ENCODE measurements around the gene BACE1. TPM values are rescaled to one million over a fixed set of nuclear protein-coding genes. Genes with fewer than 3 reads are reported as not detected.

Gene BACE1
- total RNA-seq, 4 donors from 2014 or later, result 20.0 to 32.4 (median 24.7) TPM

DNA sequence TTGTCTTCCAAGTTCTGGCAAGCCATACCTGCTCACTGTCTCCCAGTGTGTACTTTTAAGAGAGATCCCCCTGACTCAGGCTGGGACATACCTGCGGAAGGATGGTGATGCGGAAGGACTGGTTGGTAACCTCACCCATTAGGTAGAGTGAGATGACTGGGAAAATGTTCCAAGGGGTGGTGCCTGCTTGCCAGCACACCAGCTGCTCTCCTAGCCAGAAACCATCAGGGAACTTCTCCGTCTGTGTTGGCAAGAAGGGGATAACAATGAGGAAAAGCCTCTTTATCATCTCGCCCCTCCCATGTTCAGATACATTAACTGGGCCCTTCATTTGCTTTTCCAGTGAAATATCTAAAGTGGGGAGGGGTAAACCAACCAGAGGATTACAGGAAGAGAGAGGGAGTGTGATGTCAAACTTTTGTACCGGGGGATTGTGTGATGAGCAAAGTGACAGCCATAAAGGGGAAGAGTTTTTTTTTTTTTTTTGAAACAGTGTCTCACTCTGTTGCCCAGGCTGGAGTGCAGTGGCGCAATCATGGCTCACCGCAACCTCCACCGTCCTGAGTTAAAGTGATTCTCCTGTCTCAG is 25.2 kb downstream of the BACE1 start, which contains the start of gene BACE1-AS:
BACE1-AS (plus strand) TSS at position 538 of the 588 bp plus-strand sequence.
- no peak for TF ChIP-seq CTCF (IDR thresholded peaks at IDR 0.05)
- no peak for ATAC-seq (ENCODE audit: low FRiP score)
- DNase-seq (ENCODE audit: low spot score), result no peak

DNA sequence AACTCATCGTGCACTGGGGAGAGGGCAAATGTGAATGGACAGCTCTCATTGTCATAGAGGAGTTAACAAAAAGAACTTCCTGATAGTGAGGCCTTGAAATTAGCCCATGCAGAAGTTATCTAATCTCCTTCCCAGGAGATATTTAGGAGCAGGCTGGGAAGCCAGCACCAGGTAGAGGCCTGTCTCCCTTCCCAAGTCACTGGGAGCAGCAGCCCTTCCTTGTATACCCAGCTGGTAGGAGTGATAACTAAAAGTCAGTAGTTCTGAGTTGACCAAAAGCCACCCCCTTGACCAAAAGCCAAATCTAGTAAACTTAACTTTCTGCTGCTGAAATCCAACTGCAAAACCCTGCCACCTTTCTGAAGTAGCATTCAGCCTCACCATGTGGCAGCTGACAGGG is 26.3 kb downstream of the BACE1 start:
- no peak for DNase-seq (ENCODE audit: low spot score)
- ATAC-seq (ENCODE audit: low FRiP score), result no peak
- no peak for TF ChIP-seq CTCF (IDR thresholded peaks at IDR 0.05)

DNA sequence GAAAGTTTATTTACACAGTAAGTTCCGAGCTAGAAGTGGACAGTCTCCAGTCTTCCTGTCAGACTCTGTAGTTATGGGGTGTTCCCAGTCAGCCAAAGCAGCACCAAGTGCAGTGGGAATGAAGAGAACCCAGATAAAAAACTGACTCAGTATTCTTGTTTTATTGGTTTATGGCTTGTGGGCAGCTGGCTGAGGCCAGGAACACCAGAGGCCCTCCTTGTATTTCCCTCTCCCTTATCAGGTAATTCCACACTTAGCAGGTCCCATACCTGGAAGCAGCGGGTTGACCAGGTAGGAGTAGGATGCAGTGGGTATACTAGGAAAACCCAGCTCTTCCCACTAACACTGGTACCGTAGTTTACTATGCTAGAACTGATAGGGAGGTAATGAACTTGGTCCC is 28.4 kb downstream of the BACE1 start:
- DNase-seq (ENCODE audit: low spot score), result no peak
- ATAC-seq (ENCODE audit: low FRiP score), result no peak
- no peak for TF ChIP-seq CTCF (IDR thresholded peaks at IDR 0.05)

DNA sequence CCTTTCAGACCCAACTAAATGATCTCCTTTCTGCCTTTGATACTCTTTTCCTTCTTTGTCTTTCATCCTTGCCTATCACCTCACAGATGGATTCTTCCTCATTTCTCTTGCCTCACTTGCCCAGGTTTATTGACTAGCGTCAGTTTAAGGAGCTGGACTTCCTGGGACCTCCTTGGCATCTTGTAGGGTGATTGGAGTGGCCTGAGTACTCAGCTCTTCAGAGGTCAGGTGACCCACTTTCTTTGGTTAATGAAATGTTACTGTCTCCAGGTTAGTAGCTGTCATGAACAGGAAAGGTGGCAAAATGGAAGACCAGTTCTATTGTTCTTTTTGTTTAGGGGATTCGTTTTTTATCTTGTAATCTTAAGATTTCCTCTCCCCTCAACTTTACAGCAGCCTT is 29.5 kb downstream of the BACE1 start:
- ATAC-seq (ENCODE audit: low FRiP score), result no peak
- DNase-seq (ENCODE audit: low spot score), result no peak
- TF ChIP-seq CTCF (IDR thresholded peaks at IDR 0.05), result no peak

GRCh38 chr11:117284053-117284452 is 32.0 kb downstream of the BACE1 start:
- ATAC-seq (ENCODE audit: low FRiP score) (no peak), DNase-seq (ENCODE audit: low spot score) (no peak)
- no peak for TF ChIP-seq CTCF (IDR thresholded peaks at IDR 0.05)

GRCh38 chr11:117282956-117283355 is 33.1 kb downstream of the BACE1 start:
- ATAC-seq (ENCODE audit: low FRiP score), result no peak
- no peak for DNase-seq (ENCODE audit: low spot score)

More at GRCh38 chr11:117282956-117283355, 33.1 kb downstream of the BACE1 start:
- TF ChIP-seq CTCF (IDR thresholded peaks at IDR 0.05), result no peak

Measured in omental fat pad (tissue), 4 donors.